GM21526 (cell line): ENCODE data around the gene VGLL4.
"Not testable (repeated sequence)": the region's sequence is repeated elsewhere in the genome, so short reads cannot be mapped to it uniquely, and the experiment has no call there.

Source experiments
- ATAC-seq: cut with Tn5 transposase; IDR thresholded peaks from one replicate; pipeline ENCODE4 v1.9.1; 2021; ENCODE audit warnings: moderate library complexity; ENCODE audit not compliant: unreplicated experiment, low FRiP score

The VGLL4 gene

DNA sequence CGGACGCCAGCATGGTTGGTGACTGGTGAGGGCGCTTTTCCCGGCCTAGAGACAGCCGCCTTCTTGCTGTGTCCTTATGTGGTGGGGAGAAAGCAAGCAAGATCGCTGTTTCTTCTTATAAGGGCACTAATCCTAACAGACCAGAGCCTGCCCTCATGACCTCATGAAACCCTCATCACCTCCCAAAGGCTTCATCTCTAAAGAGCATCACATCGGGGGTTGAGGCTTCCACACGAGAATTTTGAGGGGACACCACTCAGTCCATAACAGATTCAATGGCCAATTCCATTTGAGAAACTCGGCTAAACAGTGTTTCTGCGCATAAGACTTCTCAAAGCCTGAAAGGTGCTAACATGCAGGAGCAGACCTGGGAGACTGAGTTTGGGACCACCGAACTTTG is 54.0 kb downstream of the VGLL4 start:
- ATAC-seq: no peak

DNA sequence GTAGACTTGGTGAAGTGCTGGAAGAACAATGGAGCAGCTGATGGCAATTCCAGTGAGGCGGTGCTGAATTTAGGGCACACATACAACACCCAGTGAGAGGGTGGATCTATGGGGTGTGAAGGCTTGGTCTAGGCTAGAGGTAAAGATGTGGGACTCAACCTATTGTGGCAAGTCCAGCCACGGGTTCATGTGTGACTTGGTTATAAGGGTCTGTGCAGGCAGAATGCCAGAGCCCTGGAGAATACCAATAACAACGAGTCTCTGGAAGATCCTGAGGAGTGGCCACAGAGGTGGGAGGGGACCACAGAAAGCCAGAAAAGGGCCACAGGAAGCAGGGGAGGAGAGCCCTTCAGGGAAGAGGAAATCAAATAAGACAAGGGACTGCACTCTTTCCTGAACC is 55.0 kb downstream of the VGLL4 start:
- no peak for ATAC-seq

GRCh38 chr3:11588338-11588737 is 55.4 kb downstream of the VGLL4 start:
- no peak for ATAC-seq

GRCh38 chr3:11587766-11588165 is 55.9 kb downstream of the VGLL4 start:
- no peak for ATAC-seq

DNA sequence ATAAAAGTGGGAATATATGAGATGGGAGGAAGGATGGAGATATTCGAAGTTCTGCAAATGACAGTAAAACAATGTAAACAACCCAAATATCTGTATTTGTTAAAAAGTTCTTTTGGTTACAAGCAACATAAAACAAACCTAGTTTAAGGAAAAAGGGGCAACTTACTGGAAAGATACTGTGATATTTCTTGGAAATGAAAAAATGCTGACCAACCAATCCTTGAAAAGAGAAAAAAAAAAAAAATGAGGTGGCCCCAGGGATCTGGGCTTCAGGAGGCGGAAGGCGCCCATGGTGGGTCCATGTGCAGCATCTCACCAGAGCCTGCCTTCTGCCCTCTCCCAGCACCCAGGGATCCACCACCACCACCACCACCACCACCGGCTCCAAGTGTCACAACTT is 59.1 kb downstream of the VGLL4 start:
- ATAC-seq: no peak

- ATAC-seq: no peak
These were observed 60.1 kb downstream of the VGLL4 start for GRCh38 chr3:11583638-11584046.

- no peak for ATAC-seq
These were observed 60.5 kb downstream of the VGLL4 start for GRCh38 chr3:11583235-11583634.

DNA sequence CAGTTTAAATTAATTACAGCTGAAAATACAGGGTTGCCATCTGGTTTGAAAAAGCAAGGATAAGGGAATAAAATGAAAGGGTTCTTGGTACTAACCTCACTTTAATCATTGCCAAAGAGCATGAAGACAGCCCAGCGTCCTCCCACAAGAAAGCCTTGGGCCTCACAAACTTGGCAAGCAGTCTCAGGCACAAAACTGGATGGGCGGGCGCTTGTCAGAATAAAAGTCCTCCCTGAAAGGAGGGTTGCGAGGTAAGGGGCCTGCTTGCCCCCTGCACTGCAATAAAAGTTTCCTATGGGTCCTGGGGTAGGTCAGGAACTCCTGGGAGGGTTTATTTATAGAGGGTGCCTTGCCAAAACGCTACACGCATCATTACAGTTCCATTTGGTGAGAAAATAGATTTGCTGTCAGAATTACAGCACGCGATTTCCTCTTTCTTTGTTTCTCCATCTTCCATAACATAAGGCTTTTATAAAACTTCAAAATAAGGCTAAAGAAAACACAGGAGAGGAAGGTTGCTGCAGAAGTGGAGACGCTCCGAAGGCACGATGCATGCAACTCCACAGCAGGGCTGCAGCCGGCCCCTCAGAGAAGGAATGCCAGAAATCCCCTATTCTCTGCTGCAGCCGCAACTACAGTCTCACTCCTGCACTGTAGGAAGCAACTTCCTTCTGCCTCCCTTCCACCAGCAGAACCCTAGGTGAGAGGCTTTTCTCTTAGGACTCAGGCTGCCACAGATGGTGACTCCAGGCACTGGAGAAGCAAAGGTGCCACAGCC is 61.3 kb downstream of the VGLL4 start:
- no peak for ATAC-seq

- no peak for ATAC-seq
These were observed 62.2 kb downstream of the VGLL4 start for GRCh38 chr3:11581237-11582190.

- ATAC-seq: no peak
These were observed 63.1 kb downstream of the VGLL4 start for GRCh38 chr3:11580645-11581044.

GRCh38 chr3:11578169-11578568 is 65.5 kb downstream of the VGLL4 start:
- no peak for ATAC-seq

DNA sequence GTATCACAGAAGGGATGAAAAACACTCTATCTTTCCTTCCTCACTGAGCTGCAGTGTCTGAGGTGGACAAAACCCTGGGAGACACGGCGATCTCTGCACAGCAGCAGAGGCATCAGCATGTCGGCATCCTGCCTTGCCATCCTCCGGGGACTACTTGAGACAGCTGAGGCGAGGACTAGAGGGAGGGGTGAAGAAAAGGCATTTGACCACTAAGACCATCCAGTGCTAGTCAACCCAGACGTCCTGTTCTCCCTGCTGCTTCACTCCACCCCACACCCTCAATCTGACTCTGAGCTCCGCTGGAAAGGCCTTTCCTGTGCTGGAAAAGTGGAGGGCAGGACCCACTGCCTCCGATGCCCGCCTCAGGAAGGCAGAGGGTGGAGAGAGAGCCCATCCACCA is 67.3 kb downstream of the VGLL4 start:
- no peak for ATAC-seq

DNA sequence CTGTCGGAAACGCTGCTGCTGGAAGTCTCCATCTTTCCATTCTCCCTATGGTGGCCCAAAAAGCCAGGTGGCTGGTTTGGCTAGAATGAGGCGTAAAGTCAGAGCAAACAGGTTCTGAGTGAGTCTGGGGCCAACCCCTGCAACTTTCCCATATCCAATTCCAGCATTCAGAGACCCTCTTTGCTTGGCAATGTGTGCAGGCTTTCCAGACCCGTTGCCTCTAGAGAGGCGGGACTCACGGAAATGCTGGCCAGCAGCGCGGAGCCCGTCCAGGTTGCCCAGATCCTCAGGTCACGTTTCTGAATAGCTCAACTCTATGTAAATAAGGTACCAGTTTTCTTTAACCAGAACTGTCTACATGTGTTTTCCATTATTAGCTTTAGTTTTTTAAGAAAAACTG is 68.0 kb downstream of the VGLL4 start:
- no peak for ATAC-seq

GRCh38 chr3:11574981-11575669 is 68.6 kb downstream of the VGLL4 start:
- no peak for ATAC-seq

GRCh38 chr3:11572660-11573059 is 71.1 kb downstream of the VGLL4 start:
- not testable (repeated sequence) for ATAC-seq

GRCh38 chr3:11570789-11571495 is 72.8 kb downstream of the VGLL4 start:
- ATAC-seq: no peak

GRCh38 chr3:11570251-11570650 is 73.5 kb downstream of the VGLL4 start:
- no peak for ATAC-seq

GRCh38 chr3:11569156-11569741 is 74.5 kb downstream of the VGLL4 start:
- ATAC-seq: no peak

DNA sequence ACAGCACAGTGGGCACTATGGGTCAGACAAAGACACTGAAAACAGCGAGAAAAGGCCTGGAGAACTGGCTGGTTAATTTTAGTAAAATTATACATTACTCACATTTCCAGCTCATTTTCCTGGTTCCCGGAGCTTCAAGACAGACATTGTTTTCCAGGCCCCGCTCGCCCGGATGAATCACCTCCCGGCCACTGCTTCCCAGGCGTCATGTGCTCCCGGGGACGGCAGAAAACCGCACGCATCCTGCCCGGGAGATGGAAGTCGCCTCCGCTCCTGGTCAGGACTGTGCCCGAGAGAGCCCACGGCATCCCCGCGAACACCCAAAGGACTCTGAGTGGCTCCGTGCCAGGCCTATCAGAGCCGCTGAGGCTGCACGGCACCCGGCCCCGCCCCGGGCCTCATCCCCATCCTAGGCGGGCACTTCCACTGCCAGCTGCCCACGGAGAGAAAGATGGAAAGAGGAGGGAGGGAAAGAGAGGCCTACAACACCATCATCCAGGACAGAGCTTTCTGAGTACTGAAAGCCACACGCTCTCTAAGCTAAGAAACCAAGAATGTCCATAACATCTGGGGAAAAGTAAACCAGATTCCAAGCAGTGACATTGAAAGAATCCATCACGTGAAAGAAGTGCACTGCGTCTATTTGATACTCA is 75.1 kb downstream of the VGLL4 start:
- no peak for ATAC-seq
